Common myeloid progenitor, CD34-positive (primary cell): ENCODE data around the gene CRLF3.

ENCODE experiments used
- CTCF ChIA-PET: fragments of 350-600 bp; sonication (Branson Sonifier 250); formaldehyde crosslinking; loops from one replicate; lab custom pipeline; 2021; ENCODE audit warnings: antibody characterized with exemption; lab: Charles Lee
- POLR2A ChIA-PET: fragments of 350-600 bp; sonication (Branson Sonifier 250); formaldehyde crosslinking; loops from one replicate; lab custom pipeline; 2021; ENCODE audit warnings: antibody characterized with exemption; lab: Charles Lee
- DNase-seq, 3 donors: peaks; one replicate each; pipeline versions ENCODE4 v3.0.0 to v3.0.0-alpha.2; 2013
- H3K27ac ChIP-seq, 2 experiments: 1 replicate in 1 of 2; 2 replicates in 1 of 2; pipeline ENCODE4 v1.7.0; 2013; ENCODE audit warnings: inconsistent platforms in 2 of 2, low read length in 2 of 2, mild to moderate bottlenecking in 2 of 2, low read depth in 1 of 2, moderate library complexity in 1 of 2; ENCODE audit not compliant: severe bottlenecking in 2 of 2, insufficient read depth in 1 of 2, poor library complexity in 1 of 2
- H3K27me3 ChIP-seq, 5 experiments: replicated peaks in 2 of 5; 1 replicate in 3 of 5; 2 replicates in 2 of 5; pipeline versions ENCODE4 v1.6.1 to v1.7.0; 2013; ENCODE audit warnings: low read length in 4 of 5, mild to moderate bottlenecking in 2 of 5, moderate library complexity in 2 of 5, inconsistent platforms in 1 of 5; ENCODE audit not compliant: insufficient read depth in 5 of 5, control insufficient read depth in 4 of 5
- H3K36me3 ChIP-seq, 4 experiments: 1 replicate in 2 of 4; 2 replicates in 2 of 4; pipeline versions ENCODE4 v1.6.1 to v1.7.0; 2013; ENCODE audit warnings: low read length in 3 of 4, control low read depth in 1 of 4, mild to moderate bottlenecking in 1 of 4; ENCODE audit not compliant: control insufficient read depth in 4 of 4, insufficient read depth in 4 of 4
- H3K4me1 ChIP-seq, 4 experiments: 1 replicate in 3 of 4; 2 replicates in 1 of 4; pipeline versions ENCODE4 v1.6.1 to v1.7.1; 2013; ENCODE audit warnings: low read length in 3 of 4, mild to moderate bottlenecking in 3 of 4, control low read depth in 1 of 4, inconsistent platforms in 1 of 4, moderate library complexity in 1 of 4; ENCODE audit not compliant: control insufficient read depth in 4 of 4, insufficient read depth in 4 of 4; ENCODE audit errors: control extremely low read depth in 1 of 4
- H3K4me3 ChIP-seq, 7 experiments: 1 replicate in 4 of 7; 2 replicates in 3 of 7; pipeline versions ENCODE4 v1.5.1 to v1.7.0; 2013; ENCODE audit warnings: mild to moderate bottlenecking in 7 of 7, low read length in 6 of 7, moderate library complexity in 6 of 7, inconsistent platforms in 2 of 7, low read depth in 2 of 7, control low read depth in 1 of 7; ENCODE audit not compliant: insufficient read depth in 4 of 7, control insufficient read depth in 1 of 7; ENCODE audit errors: extremely low read depth in 1 of 7
- H3K9me3 ChIP-seq, 5 experiments: 1 replicate in 4 of 5; 2 replicates in 1 of 5; pipeline versions ENCODE4 v1.6.1 to v1.7.1; 2013; ENCODE audit warnings: low read length in 4 of 5, mild to moderate bottlenecking in 2 of 5, inconsistent platforms in 1 of 5, low read depth in 1 of 5, moderate library complexity in 1 of 5; ENCODE audit not compliant: control insufficient read depth in 4 of 5, insufficient read depth in 2 of 5; ENCODE audit errors: control extremely low read depth in 1 of 5
- WGBS: methylation state at CpG from one replicate; pipeline ENCODE4 v1.1.5; 2013; ENCODE audit not compliant: insufficient coverage; 5-methylcytosine and 5-hydroxymethylcytosine counted together

CRLF3 gene

DNA sequence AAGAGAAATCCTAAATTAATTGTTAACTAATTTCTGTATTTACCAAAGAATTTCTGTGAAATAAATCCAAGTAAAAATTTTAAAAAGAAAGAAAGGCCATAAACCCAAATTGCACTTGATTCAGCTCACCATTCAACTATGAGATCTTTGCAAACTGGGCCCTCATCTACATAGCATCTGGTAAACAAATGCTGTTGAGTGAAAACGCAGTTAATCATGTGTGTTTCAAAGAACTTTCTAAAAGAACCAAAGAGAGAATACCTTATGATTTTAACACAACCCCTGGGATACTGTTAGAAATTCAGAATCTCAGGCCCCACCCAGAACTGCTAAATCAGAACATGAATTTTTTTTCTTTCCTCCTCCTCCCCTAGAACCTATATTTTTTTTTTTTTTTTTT lies 16.6 kb downstream of the CRLF3 start:
- Histone ChIP-seq H3K27ac (no peak overlapping the region), H3K4me3 (no peak overlapping the region), H3K4me1 (peaks cover 33 to 55% (median 45%) of the 10 kb centered on the region in 4 experiments), H3K36me3 (peaks cover 5 to 20% (median 13%) of the 10 kb centered on the region in 4 experiments), H3K9me3 (no peaks in the 10 kb centered on the region), H3K27me3 (no peaks in the 10 kb centered on the region)
- CTCF ChIA-PET: interaction anchor here (0.6 to 3.6 kb wide), 5 partner anchors 9 to 38 kb away, joined by 3 to 34 read pairs (median 9); partner anchors contain the start of gene CRLF3
- POLR2A ChIA-PET: interaction anchor here (0.6 kb wide), 1 partner anchor 295 kb away, joined by 3 read pairs; no protein-coding TSS in a partner anchor
- no peak for DNase-seq
- no CpG with 5 or more reads among the region's 1 CpG for WGBS

DNA sequence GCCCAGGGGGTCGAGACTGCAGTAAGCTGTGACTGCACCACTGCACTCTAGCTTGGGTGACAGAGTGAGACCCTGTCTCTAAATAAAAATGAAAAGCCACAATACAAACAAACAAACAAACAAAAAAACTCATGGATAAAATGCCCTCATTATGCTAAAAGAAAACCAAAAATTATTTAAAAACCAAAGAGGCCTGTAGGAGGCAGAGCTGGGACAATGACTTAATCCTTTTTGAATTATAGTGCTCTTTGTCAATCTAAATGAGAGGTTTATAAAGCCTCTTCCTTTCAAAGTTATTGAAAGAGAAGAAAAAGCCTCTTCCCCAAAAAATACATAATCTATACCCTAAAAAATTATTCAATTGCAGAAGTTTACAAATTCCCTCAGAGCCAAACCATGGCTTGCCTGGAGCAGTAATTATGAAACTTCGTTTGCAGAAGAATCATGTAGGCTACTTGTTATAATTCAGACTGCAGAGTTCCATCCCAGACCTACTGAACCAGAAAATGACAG lies 18.5 kb downstream of the CRLF3 start:
- ChIA-PET CTCF (interaction anchor here (0.7 to 3.6 kb wide), 8 partner anchors 14 to 411 kb away, joined by 3 to 34 read pairs (median 3); partner anchors contain the start of gene CRLF3), POLR2A (interaction anchor here (1.7 kb wide), 1 partner anchor 19 kb away, joined by 6 read pairs; the partner anchor contains the start of gene CRLF3)
- Histone ChIP-seq H3K4me3 (no peak overlapping the region), H3K36me3 (peaks cover 8 to 36% (median 20%) of the 10 kb centered on the region in 4 experiments), H3K27me3 (no peaks in the 10 kb centered on the region), H3K27ac (no peak overlapping the region), H3K9me3 (no peaks in the 10 kb centered on the region), H3K4me1 (peaks cover 26 to 44% (median 36%) of the 10 kb centered on the region in 4 experiments)
- DNase-seq: peak in 2 of 3 donors; percentile 36 to 41
- no CpG with 5 or more reads among the region's 2 CpGs for WGBS

DNA sequence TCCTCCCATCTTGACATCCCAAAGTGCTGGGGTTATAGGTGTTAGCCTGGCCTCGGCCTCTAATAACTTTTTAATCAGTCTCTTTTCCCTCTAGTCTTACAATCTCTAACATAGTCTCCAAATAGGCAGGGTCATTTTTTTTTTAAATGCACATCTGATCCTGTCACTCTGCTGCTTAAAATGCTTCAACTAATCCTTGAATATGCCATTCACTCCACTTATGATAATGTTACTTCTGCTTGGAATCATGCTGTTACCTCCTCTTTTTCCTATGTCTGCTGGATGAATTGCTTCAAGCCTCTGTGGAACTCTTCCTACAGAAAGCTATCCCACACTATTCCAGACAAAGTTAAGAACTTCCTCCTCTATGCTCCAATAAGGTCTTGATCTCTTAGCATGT lies 22.8 kb downstream of the CRLF3 start:
- H3K4me1 ChIP-seq: peaks cover 2 to 7% (median 6%) of the 10 kb centered on the region in 4 experiments
- ChIA-PET POLR2A (no interaction called here), CTCF (no interaction called here)
- no peaks in the 10 kb centered on the region for H3K27me3 ChIP-seq
- peaks cover 8 to 76% (median 34%) of the 10 kb centered on the region in 4 experiments for H3K36me3 ChIP-seq
- whole genome bisulfite sequencing: 100% methylated on average over 1 of the region's 1 CpG
- no peak overlapping the region for H3K4me3 ChIP-seq
- H3K9me3 ChIP-seq: no peaks in the 10 kb centered on the region
- H3K27ac ChIP-seq: no peak overlapping the region
- no peak for DNase-seq

DNA sequence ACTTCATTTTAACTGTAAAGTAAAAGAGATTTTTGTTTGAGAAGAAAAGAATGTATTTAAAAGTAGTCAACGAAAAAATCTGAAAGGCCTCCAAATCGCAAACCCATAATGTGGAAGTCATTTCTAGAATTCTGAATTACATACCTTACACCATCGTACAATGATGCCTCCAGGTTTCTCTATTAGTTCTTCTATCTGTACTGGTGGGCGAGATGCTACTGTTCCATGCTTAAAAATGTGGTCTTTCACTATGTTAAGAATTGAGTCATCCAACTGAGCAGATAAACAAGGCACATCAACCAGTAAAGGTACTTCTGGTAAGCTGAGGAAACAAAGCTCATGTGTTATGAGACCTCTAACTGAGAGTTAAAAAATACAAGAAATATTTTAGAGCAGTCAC lies 28.5 kb downstream of the CRLF3 start:
- 100% methylated on average over 1 of the region's 4 CpGs for WGBS
- Histone ChIP-seq H3K36me3 (peaks cover 10 to 91% (median 46%) of the 10 kb centered on the region in 4 experiments), H3K27me3 (no peaks in the 10 kb centered on the region), H3K4me1 (no peaks in the 10 kb centered on the region), H3K9me3 (no peaks in the 10 kb centered on the region), H3K27ac (no peak overlapping the region), H3K4me3 (no peak overlapping the region)
- POLR2A ChIA-PET: no interaction called here
- CTCF ChIA-PET: interaction anchor here (1.0 kb wide), 1 partner anchor 30 kb away, joined by 4 read pairs; no protein-coding TSS in a partner anchor
- DNase-seq: no peak

DNA sequence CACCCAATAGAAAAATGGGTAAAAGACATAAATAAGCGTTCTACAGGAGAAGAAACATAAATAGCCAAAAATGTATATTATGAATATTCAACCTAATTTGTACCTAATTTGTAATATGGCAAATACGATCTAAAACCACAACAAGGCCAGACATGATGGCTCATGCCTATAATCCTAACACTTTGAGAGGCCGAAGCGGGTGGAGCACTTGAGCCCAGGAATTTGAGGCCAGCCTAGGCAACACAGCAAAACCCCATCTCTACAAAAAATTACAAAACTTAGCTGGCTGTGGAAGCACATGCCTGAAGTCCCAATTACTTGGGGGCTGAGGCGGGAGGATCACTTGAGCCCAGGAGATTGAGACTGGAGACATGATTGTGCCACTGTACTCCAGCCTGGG lies 30.1 kb downstream of the CRLF3 start:
- peaks cover 12 to 90% (median 44%) of the 10 kb centered on the region in 4 experiments for H3K36me3 ChIP-seq
- DNase-seq: no peak
- H3K4me1 ChIP-seq: no peaks in the 10 kb centered on the region
- ChIA-PET POLR2A (interaction anchor here (0.6 kb wide), 1 partner anchor 11 kb away, joined by 4 read pairs; no protein-coding TSS in a partner anchor), CTCF (no interaction called here)
- no peak overlapping the region for H3K4me3 ChIP-seq
- no peaks in the 10 kb centered on the region for H3K27me3 ChIP-seq
- WGBS: 86% methylated on average over 1 of the region's 5 CpGs
- no peak overlapping the region for H3K27ac ChIP-seq
- no peaks in the 10 kb centered on the region for H3K9me3 ChIP-seq

DNA sequence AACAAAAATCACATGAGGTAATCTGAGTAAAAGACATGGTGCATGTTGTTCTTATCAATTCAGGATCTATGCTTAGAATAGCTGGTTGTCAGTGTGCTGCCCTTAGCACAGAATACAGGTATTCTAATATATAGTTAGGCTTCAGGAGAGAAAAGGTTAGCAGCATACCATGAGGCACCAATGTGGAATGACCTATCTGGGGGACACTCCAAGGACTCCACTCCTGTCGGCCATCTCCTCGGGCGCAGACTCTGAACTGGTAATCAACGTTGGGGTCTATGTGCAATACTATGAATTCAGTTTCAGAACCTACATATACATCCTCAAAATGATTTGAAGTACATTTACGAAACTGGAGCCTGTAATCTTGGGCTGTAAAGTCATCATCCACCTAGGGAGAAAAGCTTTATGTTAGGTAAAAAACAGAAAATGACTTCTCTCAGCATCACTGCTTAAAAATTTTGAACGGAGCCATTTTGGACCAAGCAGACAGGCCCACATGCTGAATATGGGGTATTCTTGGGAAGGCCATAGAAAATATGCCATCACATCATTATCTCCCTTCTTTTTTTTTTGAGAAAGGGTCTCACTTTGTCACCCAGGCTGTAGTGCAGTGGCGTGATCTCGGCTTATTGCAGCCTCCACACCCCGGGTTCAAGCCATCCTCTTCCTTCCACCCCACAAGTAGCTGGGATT lies 31.1 kb downstream of the CRLF3 start:
- no peak overlapping the region for H3K4me3 ChIP-seq
- 93% methylated on average over 5 of the region's 9 CpGs for WGBS
- H3K36me3 ChIP-seq: peaks cover 16 to 90% (median 49%) of the 10 kb centered on the region in 4 experiments
- ChIA-PET CTCF (no interaction called here), POLR2A (interaction anchor here (0.6 kb wide), 2 partner anchors 12 to 35 kb away, joined by 3 to 4 read pairs; no protein-coding TSS in a partner anchor)
- H3K27ac ChIP-seq: no peak overlapping the region
- no peaks in the 10 kb centered on the region for H3K4me1 ChIP-seq
- DNase-seq: no peak
- H3K27me3 ChIP-seq: no peaks in the 10 kb centered on the region
- H3K9me3 ChIP-seq: no peaks in the 10 kb centered on the region

DNA sequence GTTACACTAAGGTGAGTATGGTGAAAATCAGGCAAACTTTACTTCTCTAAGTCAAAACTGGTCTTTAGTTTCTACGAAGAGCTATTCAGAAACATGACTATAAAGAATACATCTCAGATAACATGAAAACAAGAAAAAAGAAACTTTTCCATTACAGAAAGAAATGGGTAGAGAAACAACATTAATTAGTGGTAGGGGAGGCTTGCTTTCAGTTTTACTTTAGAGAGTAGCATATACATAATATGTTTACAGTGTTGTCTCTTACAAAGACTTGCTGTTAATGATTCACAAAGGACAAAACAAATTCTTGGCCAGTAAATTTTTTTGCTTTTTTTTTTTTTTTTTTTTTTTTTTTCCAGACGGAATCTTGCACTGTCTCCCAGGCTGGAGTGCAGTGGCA lies 34.2 kb downstream of the CRLF3 start:
- Histone ChIP-seq H3K36me3 (peaks cover 17 to 90% (median 52%) of the 10 kb centered on the region in 4 experiments), H3K27me3 (no peaks in the 10 kb centered on the region), H3K4me1 (no peaks in the 10 kb centered on the region), H3K9me3 (no peaks in the 10 kb centered on the region), H3K4me3 (no peak overlapping the region), H3K27ac (peak overlapping the region in 1 of 2 experiments; percentile 58)
- ChIA-PET POLR2A (no interaction called here), CTCF (interaction anchor here (1.0 kb wide), 1 partner anchor 35 kb away, joined by 6 read pairs; the partner anchor contains the start of gene CRLF3)
- no CpG with 5 or more reads among the region's 2 CpGs for WGBS
- DNase-seq: no peak
